Left lung (tissue), 10 donors: Measurements from ENCODE around the gene PRSS27. TPM values are rescaled to one million over a fixed set of nuclear protein-coding genes. Genes with fewer than 3 reads are reported as not detected.

ENCODE experiments used
- ATAC-seq: fragments of 200-7000 bp; cut with Tn5 transposase; one replicate; pipeline ENCODE4 v1.9.1; 2020; ENCODE audit warnings: moderate library complexity
- DNase-seq, 4 donors: peaks; one replicate each; pipeline ENCODE4 v3.0.0-alpha.2; 2013 to 2020
- H3K27ac ChIP-seq, 2 donors: fragments of 200-600 bp; sonication (generic) in 1 of 2; one replicate each; pipeline versions ENCODE4 v1.5.0 to v1.8.0; 2020 to 2021
- H3K27me3 ChIP-seq, 2 donors: fragments of 200-600 bp; sonication (generic) in 1 of 2; one replicate each; pipeline versions ENCODE4 v1.5.0 to v1.8.0; 2020 to 2021
- H3K36me3 ChIP-seq, 2 donors: fragments of 200-600 bp; sonication (generic) in 1 of 2; one replicate each; pipeline versions ENCODE4 v1.5.0 to v1.8.0; 2020 to 2021
- H3K4me1 ChIP-seq, 2 donors: fragments of 200-600 bp; one replicate each; pipeline ENCODE4 v1.8.0; 2021
- H3K4me3 ChIP-seq, 2 donors: fragments of 200-600 bp; sonication (generic) in 1 of 2; one replicate each; pipeline versions ENCODE4 v1.5.0 to v1.8.0; 2020 to 2021; ENCODE audit warnings: mild to moderate bottlenecking in 1 of 2
- H3K9me3 ChIP-seq, 2 donors: fragments of 200-600 bp; sonication (generic) in 1 of 2; one replicate each; pipeline versions ENCODE4 v1.5.0 to v1.8.0; 2020 to 2021
- CTCF ChIP-seq, 2 donors: fragments of 200-600 bp; sonication (generic) in 1 of 2; IDR thresholded peaks; one replicate each; pipeline versions ENCODE4 v1.5.0 to v1.8.0; 2021; ENCODE audit warnings: antibody characterized with exemption in 2 of 2
- intact Hi-C, 2 donors: fragments of 100-400 bp; cut with DNase I; formaldehyde crosslinking; loops; one replicate each; pipeline versions ENCODE4 v1.11.2 to v1.14.2; 2022
- polyA plus RNA-seq, 6 donors: library from polyadenylated mRNA; unstranded; fragments of 120-200 nt; gene quantifications; one replicate each; pipeline ENCODE4 v1.2.1, GENCODE V29; 2013; ENCODE audit not compliant: insufficient read length in 6 of 6
- total RNA-seq, 2 donors: library from RNA; stranded (reverse); fragmentation: NEBNext Ultra II Directional; extraction: Animal tissue kit (Norgen Biotek cat#: 25700); gene quantifications; one replicate each; pipeline ENCODE4 v1.2.1, GENCODE V29; 2021
- donor health status: DM: no; HTN: yes; CAD: no.
- donor health status: DM: no; HTN: no; CAD: no.

Gene PRSS27
- total and polyA plus RNA-seq, 8 donors: 0.45 to 3.3 (median 2.1) TPM

GRCh38 chr16:2710711-2711231 is 9.3 kb downstream of the PRSS27 start:
- H3K36me3 ChIP-seq: peaks cover 0 to 45% of the 10 kb centered on the region in 2 donors
- intact Hi-C loops: no loop called here
- no peak for TF ChIP-seq CTCF (IDR thresholded peaks at IDR 0.05)
- no peak overlapping the region for H3K4me3 ChIP-seq
- ATAC-seq: no peak
- DNase-seq: peak in 1 of 4 donors; percentile 73
- no peaks in the 10 kb centered on the region for H3K9me3 ChIP-seq
- no peak overlapping the region for H3K27ac ChIP-seq
- H3K27me3 ChIP-seq: peaks cover 0 to 15% of the 10 kb centered on the region in 2 donors
- H3K4me1 ChIP-seq: peaks cover 4% of the 10 kb centered on the region in 2 donors

- TF ChIP-seq CTCF (IDR thresholded peaks at IDR 0.05): no peak
- no peak overlapping the region for H3K27ac ChIP-seq
- ATAC-seq: no peak
- H3K36me3 ChIP-seq: peaks cover 0 to 51% of the 10 kb centered on the region in 2 donors
- H3K27me3 ChIP-seq: peaks cover 0 to 9% of the 10 kb centered on the region in 2 donors
- intact Hi-C loops: no loop called here
- H3K4me1 ChIP-seq: no peaks in the 10 kb centered on the region
- no peaks in the 10 kb centered on the region for H3K9me3 ChIP-seq
- no peak overlapping the region for H3K4me3 ChIP-seq
- peak in 1 of 4 donors; percentile 72 for DNase-seq
These were observed 9.9 kb downstream of the PRSS27 start for GRCh38 chr16:2710021-2710710.

GRCh38 chr16:2709588-2709984 is 10.4 kb downstream of the PRSS27 start:
- no peak overlapping the region for H3K4me3 ChIP-seq
- DNase-seq: peak in 1 of 4 donors; percentile 40
- intact Hi-C loops: no loop called here
- H3K27ac ChIP-seq: no peak overlapping the region
- H3K36me3 ChIP-seq: peaks cover 0 to 57% of the 10 kb centered on the region in 2 donors
- no peaks in the 10 kb centered on the region for H3K4me1 ChIP-seq
- H3K9me3 ChIP-seq: no peaks in the 10 kb centered on the region
- peaks cover 0 to 7% of the 10 kb centered on the region in 2 donors for H3K27me3 ChIP-seq
- no peak for TF ChIP-seq CTCF (IDR thresholded peaks at IDR 0.05)
- no peak for ATAC-seq

GRCh38 chr16:2708955-2709587 is 11.0 kb downstream of the PRSS27 start:
- TF ChIP-seq CTCF (IDR thresholded peaks at IDR 0.05): no peak
- peak in 1 of 4 donors; percentile 58 for DNase-seq
- H3K27ac ChIP-seq: no peak overlapping the region
- no peak overlapping the region for H3K4me3 ChIP-seq
- no peaks in the 10 kb centered on the region for H3K9me3 ChIP-seq
- ATAC-seq: no peak
- no peaks in the 10 kb centered on the region for H3K4me1 ChIP-seq
- intact Hi-C loops: no loop called here
- H3K27me3 ChIP-seq: peaks cover 0 to 2% of the 10 kb centered on the region in 2 donors
- peaks cover 0 to 62% of the 10 kb centered on the region in 2 donors for H3K36me3 ChIP-seq

GRCh38 chr16:2708290-2708639 is 11.8 kb downstream of the PRSS27 start:
- no peaks in the 10 kb centered on the region for H3K4me1 ChIP-seq
- no peaks in the 10 kb centered on the region for H3K27me3 ChIP-seq
- peaks cover 0 to 70% of the 10 kb centered on the region in 2 donors for H3K36me3 ChIP-seq
- no peak for TF ChIP-seq CTCF (IDR thresholded peaks at IDR 0.05)
- intact Hi-C loops: no loop called here
- no peak for ATAC-seq
- no peak overlapping the region for H3K4me3 ChIP-seq
- no peaks in the 10 kb centered on the region for H3K9me3 ChIP-seq
- H3K27ac ChIP-seq: no peak overlapping the region
- DNase-seq: peak in 1 of 4 donors; percentile 44
